PC-3 (cell line): Measurements from ENCODE around the gene RAET1E.
"Not testable (repeated sequence)": the region's sequence is repeated elsewhere in the genome, so short reads cannot be mapped to it uniquely, and the experiment has no call there.

Experiments
- EZH2 ChIP-seq: fragments of 300-600 bp; sonication (generic); IDR thresholded peaks from one replicate; pipeline ENCODE4 v1.6.1; 2017; ENCODE audit warnings: antibody characterized with exemption, mild to moderate bottlenecking, low read length; ENCODE audit not compliant: unreplicated experiment
- TF ChIP-seq, protein P1 (sequence below): fragments of 300-600 bp; sonication (generic); conservative IDR thresholded peaks from 2 replicates; pipeline ENCODE4 v1.5.1; 2017; ENCODE audit warnings: antibody characterized with exemption, low read depth, mild to moderate bottlenecking, low read length

DNA sequence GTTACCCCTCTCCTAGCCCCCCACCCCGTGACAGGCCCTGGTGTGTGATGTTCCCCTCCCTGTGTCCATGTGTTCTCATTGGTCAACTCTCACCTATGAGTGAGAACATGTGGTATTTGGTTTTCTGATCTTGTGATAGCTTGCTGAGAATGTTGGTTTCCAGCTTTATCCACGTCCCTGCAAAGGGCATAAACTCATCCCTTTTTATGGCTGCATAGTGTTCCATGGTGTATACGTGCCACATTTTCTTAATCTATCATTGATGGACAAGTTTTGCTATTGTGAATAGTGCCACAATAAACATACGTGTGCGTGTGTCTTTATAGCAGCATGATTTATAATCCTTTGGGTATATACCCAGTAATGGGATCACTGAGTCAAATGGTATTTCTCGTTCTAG is 6.0 kb downstream of the RAET1E start:
- TF ChIP-seq, protein P1, sequence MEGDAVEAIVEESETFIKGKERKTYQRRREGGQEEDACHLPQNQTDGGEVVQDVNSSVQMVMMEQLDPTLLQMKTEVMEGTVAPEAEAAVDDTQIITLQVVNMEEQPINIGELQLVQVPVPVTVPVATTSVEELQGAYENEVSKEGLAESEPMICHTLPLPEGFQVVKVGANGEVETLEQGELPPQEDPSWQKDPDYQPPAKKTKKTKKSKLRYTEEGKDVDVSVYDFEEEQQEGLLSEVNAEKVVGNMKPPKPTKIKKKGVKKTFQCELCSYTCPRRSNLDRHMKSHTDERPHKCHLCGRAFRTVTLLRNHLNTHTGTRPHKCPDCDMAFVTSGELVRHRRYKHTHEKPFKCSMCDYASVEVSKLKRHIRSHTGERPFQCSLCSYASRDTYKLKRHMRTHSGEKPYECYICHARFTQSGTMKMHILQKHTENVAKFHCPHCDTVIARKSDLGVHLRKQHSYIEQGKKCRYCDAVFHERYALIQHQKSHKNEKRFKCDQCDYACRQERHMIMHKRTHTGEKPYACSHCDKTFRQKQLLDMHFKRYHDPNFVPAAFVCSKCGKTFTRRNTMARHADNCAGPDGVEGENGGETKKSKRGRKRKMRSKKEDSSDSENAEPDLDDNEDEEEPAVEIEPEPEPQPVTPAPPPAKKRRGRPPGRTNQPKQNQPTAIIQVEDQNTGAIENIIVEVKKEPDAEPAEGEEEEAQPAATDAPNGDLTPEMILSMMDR: not testable (repeated sequence)
- not testable (repeated sequence) for TF ChIP-seq EZH2
